ENCODE results near the gene OR4C11. TPM values are rescaled to one million over a fixed set of nuclear protein-coding genes. Genes with fewer than 3 reads are reported as not detected.

Gene OR4C11, protein sequence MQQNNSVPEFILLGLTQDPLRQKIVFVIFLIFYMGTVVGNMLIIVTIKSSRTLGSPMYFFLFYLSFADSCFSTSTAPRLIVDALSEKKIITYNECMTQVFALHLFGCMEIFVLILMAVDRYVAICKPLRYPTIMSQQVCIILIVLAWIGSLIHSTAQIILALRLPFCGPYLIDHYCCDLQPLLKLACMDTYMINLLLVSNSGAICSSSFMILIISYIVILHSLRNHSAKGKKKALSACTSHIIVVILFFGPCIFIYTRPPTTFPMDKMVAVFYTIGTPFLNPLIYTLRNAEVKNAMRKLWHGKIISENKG
- not detected in 2 replicates for total RNA-seq

DNA sequence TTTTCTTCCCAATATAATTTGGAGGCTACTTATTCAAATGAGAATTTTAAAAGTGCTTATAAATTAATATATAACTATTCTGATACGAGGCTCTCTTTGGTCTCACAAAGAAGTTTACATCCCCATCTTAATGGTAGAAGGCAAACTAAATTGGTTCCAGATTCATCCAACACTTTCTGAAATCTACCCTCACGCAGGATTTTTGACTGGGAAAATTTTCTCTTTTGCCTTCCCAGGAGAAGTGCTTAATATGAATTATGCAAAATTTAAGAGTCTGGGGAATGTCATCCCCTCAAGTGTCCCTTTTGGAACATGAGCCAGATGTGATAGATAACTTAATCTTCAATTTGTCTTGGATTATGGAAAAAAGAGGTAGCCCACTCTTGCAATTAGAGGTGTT is at the start of gene OR4C11:
TSS of gene OR4C11 (minus strand) at position 101 of the 400 bp plus-strand sequence. CDS start 3,272 bp downstream, outside the sequence.

DNA sequence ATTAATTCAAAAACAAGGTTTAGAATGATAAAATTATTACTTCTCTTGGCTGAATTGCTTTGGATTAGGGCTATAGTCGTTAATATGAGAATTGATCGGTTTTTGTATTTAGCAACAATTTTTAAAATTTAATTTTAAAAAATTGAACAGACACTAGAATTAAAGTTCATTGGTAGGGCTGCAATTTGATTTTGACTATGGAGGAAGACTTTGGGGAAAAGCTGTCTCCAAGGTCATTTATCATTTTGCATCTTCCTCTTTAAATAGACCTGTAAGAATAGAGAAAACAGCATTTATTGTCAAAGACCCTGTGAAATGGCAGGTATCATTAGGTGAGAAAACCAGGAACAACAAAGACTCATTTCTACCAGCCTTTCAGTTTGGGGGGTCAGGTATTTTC is 40.6 kb upstream of the OR4C11 start, which contains the start of gene OR4S2:
TSS of gene OR4S2 (plus strand) at position 301 of the 400 bp plus-strand sequence. CDS start 2,577 bp downstream, outside the sequence.

DNA sequence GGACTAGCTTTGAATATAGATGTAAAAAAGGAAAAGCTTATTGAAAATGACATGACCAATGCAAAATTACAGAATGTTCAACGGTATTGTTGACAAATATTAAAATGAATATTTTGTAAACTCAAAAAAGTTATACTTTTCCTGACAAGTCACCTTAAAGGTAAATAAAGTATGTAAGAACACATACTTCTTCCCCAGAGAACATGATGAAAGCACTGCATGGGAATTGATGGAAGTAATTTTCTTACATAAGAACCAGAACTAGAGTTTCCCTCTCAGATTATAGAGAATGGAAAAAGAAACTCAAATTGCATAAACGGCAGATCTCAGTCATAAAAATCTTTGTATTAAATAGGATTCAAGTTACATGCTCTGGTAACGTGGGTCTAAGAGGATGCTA is 27.4 kb upstream of the OR4C11 start, which contains the start of gene OR4P4:
TSS of gene OR4P4 (plus strand) at position 301 of the 400 bp plus-strand sequence.

DNA sequence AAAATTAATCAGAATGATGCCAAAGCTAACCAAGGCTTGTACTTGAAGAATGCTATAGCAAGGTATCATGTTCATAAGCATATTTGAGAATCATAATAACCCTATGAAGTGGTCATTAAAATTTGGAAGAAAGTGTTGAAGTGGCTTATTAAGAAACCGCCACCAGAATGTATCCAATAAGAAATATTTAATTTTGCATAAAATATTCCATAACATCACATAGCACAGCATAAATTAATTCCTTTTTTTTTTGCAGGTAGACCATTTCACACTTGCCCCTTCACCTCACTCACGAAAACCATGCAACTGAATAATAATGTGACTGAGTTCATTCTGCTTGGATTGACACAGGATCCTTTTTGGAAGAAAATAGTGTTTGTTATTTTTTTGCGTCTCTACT is 35.6 kb downstream of the OR4C11 start, which contains the start of gene OR4C16:
TSS of gene OR4C16 (plus strand) at position 301 of the 400 bp plus-strand sequence. CDS start at position 301, 0 bp downstream.

DNA sequence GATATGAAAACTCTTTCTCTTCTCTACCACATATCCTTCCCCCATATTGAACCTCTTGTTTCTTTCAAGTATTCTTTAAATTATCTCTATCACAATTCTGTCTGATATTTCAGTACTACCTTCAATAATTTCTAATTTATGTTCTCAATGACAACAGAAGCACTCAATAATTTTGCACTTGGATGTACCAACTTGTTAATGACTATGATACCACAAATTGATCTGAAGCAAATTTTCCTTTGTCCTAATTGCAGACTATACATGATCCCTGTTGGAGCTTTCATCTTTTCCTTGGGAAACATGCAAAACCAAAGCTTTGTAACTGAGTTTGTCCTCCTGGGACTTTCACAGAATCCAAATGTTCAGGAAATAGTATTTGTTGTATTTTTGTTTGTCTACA is 53.3 kb downstream of the OR4C11 start, which contains the start of gene OR4C15:
TSS of gene OR4C15 (plus strand) at position 301 of the 400 bp plus-strand sequence. CDS start at position 301, 0 bp downstream.

Other genes with a start within 250 kb of the OR4C11 start
- not detected in 2 replicates for gene OR4A15, start 239.7 kb downstream of the OR4C11 start, total RNA-seq
- not detected in 2 replicates for gene OR4C15, start 53.2 kb downstream of the OR4C11 start, total RNA-seq
- gene OR4C16, start 35.5 kb downstream of the OR4C11 start, total RNA-seq, result not detected in 2 replicates
- gene OR4P4, start 27.5 kb upstream of the OR4C11 start, total RNA-seq, result not detected in 2 replicates
- gene OR4S2, start 40.7 kb upstream of the OR4C11 start, total RNA-seq, result not detected in 2 replicates
- not detected in 2 replicates for gene OR4C6, start 54.6 kb upstream of the OR4C11 start, total RNA-seq
- not detected in 2 replicates for gene OR5D13, start 165.8 kb upstream of the OR4C11 start, total RNA-seq
- gene OR5D14, start 187.9 kb upstream of the OR4C11 start, total RNA-seq, result not detected in 2 replicates
- not detected in 2 replicates for gene OR5L1, start 203.7 kb upstream of the OR4C11 start, total RNA-seq
- not detected in 2 replicates for gene OR5D18, start 212.0 kb upstream of the OR4C11 start, total RNA-seq
- gene OR5L2, start 219.6 kb upstream of the OR4C11 start, total RNA-seq, result not detected in 2 replicates
- gene OR5D16, start 231.1 kb upstream of the OR4C11 start, total RNA-seq, result not detected in 2 replicates